HG02973 (cell line): ENCODE measurements around the gene ATP5PO.

Source experiments
- ATAC-seq: cut with Tn5 transposase; IDR thresholded peaks from one replicate; pipeline ENCODE4 v1.9.1; 2021; ENCODE audit warnings: moderate library complexity; ENCODE audit not compliant: unreplicated experiment

ATP5PO gene

GRCh38 chr21:33901412-33902288 lies 14.0 kb downstream of the ATP5PO start:
- ATAC-seq: no peak

DNA sequence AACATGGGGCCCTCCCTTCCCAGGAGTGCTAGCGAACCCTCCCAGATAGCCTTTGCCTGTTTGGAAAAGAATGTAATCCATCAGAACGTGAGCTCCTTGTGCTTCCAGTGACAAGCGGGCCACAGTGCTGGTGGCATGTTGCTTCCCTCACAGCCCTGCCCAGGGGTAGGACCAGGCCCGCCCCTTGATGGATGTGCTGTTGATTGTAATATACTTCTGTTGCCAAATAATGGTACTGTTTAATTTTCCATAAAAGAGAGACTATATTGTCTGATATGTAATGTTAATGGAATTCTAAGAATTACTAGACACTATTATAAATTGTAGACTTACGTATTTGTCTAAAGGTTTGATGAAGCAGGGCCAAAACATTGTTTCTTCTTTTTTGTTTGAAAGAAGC lies 16.4 kb downstream of the ATP5PO start:
- no peak for ATAC-seq

- ATAC-seq: no peak
Observed at GRCh38 chr21:33898586-33898985, 17.0 kb downstream of the ATP5PO start.

GRCh38 chr21:33897739-33898138 lies 17.9 kb downstream of the ATP5PO start:
- ATAC-seq: no peak

GRCh38 chr21:33897098-33897497 lies 18.5 kb downstream of the ATP5PO start:
- ATAC-seq: no peak

GRCh38 chr21:33896691-33897090 lies 18.9 kb downstream of the ATP5PO start:
- no peak for ATAC-seq

DNA sequence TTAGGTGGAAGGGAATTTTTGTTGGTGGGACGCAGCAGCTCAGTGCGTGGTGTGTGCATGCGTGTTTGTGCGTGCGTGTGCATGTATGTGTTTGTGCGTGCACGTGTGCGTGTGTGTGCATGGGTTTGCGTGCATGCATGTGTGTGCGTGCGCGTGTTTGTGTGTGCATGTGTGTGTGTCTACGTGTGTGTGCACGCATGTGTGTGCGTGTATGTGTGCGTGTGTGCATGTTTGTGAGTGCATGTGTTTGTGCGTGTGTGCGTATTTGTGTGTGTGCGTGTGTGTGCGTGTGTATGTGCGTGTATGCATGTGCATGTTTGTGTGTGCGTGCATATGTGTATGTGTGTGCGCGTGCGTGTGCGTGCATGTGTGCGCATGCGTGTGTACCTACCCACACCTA lies 20.2 kb downstream of the ATP5PO start:
- ATAC-seq: no peak

DNA sequence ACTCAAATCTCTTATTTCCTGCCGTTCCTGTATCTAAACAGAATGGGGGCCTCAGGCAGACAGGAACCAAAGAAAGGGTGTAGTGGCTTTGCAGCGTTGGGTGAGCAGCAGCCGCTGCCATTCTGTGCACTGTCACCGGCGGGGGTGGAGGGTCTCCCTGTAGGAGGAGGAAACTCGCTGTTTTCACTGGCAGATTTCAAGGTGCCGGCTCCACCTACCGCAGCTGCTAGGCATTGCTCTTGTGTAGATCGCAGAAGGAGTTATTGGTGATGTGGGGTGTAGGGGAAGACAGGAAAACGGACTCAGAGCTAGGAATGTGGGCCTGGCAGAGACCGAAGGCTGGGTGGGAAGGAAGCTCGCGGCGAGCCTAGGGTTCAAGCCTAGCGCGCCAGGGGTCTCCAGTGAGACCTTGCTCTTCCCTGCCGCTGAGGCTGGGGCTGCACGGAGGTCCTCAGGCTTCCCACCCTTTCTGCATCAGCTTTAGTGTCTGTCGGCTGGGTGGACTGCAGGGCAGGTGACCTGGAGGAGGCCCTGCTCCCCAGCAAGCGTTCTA lies 20.8 kb downstream of the ATP5PO start:
- ATAC-seq: no peak

DNA sequence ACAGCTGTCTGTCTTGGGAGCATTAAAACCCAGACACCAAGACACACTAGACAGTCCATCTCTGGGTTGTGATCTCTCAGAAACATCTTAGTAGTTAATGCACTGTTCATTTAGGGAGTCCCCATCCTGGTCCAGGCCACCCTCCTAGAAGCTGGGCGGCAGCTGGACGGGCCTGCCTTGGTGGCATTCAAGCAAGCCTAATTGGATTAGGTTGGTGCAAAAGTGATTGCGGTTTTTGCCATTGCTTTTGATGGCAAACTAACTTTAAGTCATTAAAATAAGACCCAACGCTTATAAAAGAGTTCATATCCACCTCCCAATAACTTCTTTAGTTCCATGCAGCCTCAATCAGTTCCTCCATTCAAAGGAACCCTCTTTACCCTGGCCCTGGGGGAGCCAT lies 21.7 kb downstream of the ATP5PO start:
- ATAC-seq: no peak

DNA sequence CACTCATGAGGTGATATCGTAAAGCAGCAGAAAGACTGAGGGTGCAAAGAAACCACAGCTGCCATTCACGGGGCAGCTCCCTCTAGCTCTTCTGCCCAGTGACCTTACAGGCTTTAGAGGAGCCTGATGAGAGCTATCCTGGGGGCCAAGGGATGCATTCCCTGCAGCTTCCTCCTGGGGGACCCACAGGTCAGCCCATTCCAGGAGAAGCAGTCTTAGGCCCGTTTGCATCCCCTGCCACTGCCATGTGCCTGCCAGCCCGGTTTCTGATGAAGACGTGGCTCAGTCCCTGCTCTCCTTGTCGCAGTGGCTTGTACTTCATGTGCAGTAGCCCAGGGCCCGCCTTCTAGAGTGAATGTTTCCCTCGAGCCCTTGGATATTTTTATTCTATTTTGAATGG lies 22.8 kb downstream of the ATP5PO start:
- no peak for ATAC-seq

- ATAC-seq: no peak
Observed at GRCh38 chr21:33890187-33890586, 25.4 kb downstream of the ATP5PO start.

DNA sequence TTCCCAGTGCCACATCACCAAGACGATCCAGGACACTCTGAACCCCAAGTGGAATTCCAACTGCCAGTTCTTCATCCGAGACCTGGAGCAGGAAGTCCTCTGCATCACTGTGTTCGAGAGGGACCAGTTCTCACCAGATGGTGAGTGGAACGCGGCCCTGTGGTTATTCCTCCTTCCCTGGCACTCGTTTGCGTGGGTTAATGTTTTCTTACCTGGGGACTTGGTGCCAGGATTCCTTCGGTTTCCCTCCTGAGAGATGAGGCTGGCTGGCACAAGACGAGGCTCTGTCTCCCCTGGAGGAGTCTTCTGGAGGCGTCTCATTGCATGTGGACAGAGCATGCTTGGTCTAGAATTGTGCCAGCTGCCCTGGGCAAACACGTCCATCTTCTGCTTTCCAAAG lies 29.3 kb downstream of the ATP5PO start:
- no peak for ATAC-seq

DNA sequence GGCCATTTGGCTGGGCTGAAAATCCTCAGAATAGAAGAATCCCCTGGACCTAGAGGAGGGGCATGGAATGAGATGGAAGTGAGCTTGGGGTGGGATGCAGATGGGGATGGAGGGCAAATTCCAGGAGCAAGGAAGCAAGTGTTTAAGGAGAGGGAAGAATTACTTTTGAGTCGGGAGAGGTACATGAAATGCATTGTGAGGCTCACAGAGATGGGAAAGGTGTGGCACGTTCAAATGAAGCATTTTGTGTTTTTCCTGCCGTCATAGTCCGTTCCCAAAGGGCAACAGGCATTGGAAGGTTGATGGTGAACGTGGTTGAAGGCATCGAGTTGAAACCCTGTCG lies 30.5 kb downstream of the ATP5PO start:
- no peak for ATAC-seq

GRCh38 chr21:33884376-33885171 lies 31.0 kb downstream of the ATP5PO start:
- ATAC-seq: no peak

- ATAC-seq: no peak
Observed at GRCh38 chr21:33883118-33883517, 32.5 kb downstream of the ATP5PO start.

DNA sequence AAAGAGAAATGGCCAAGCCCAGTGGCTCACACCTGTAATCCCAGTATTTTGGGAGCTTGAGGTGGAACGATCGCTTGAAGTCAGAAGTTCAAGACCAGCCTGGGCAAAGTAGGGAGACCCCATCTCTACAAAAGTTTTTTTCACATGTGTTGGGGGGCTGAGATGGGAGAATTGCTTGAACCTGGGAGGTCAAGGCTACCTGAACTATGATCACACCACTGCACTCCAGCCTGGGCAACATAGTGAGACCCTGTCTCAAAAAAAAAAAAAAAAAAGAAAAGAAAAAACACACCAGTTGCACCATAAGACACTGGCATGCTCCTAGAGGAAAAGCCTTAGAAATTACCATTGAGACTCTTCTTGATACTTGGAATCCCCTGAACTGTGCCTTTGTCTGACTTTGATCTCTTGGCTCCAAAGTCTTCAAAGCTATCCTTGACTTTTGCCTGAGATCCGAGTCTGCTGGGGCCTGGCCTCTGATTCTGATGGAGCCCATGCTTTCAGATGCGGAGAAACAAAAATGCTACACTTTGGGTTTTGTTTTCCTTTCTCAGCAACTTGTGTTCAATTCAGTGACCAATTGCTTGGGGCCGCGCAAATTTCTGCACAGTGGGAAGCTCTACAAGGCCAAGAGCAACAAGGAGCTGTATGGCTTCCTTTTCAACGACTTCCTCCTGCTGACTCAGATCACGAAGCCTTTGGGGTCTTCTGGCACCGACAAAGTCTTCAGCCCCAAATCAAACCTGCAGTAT lies 33.7 kb downstream of the ATP5PO start:
- no peak for ATAC-seq

DNA sequence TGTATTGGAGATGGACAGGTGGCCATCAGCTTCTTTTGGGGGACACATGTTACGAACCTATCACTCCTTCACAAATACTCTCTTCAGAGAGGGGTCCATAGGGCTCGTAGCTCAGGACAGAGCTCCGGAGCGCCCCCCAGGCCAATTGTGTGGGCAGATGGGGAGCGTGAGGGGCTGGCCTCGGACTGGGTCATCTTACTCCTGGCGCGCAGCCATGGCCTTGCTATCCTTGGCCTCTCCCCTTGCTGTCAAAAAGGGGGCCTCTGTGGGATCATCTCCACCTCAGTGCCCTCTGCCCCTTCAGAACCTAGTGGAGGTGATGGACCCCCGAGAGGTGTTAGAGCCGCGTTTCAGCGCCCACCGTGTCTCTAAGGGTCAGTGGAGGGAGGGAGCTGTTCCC lies 35.0 kb downstream of the ATP5PO start:
- ATAC-seq: no peak

DNA sequence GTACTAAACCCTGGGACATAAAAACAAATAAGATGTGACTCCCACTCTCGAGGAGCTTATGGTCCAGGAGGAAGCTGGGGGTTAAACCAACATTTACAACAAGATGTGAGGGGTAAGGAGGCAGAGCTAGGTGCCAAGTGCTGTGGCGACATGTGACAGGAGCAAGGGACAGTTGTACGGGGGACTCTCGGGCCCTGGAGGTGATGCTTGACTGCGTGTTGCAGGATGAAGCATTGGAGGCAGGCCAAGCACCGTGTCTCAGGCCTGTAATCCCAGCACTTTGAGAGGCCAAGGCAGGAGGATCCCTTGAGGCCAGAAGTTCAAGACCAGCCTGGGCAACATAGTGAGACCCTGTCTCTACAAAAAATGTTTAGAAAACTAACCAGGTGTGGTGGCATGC lies 36.8 kb downstream of the ATP5PO start:
- ATAC-seq: no peak

DNA sequence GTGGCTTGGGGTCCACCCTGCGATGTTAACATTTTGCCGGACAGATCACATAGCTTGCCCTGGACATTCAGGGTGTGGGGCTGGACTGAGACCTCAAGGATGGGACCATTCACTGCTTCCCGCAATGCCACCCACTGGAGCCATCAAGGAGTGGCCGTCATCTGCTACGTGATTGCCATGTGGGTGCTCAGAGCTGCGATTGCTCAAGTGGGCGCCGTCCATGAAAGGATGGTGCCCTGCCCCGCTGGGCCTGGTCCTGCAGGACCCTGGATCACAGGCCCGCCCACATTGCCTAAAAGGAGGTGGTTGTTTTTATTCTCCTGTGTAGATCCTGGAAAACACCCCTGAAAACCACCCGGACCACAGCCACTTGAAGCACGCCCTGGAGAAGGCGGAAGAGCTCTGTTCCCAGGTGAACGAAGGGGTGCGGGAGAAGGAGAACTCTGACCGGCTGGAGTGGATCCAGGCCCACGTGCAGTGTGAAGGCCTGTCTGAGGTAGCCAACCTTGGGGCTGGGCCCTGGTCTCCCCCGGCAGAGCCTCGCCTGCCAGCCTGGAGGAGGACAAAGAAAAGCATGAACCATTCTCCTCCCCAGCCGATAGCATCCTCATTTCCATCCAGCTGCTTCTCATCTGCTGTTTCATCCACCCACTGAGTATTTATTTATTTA lies 40.4 kb downstream of the ATP5PO start:
- ATAC-seq: no peak

GRCh38 chr21:33874161-33874560 lies 41.4 kb downstream of the ATP5PO start:
- ATAC-seq: no peak
